Fibroblast of skin of abdomen (primary cell): ENCODE results near the gene RPP14.

Experiments used
- DNase-seq: peaks from one replicate; pipeline ENCODE4 v3.0.0-alpha.2; 2013

RPP14 gene

GRCh38 chr3:58358092-58358491 lies 52.0 kb downstream of the RPP14 start:
- no peak for DNase-seq

DNA sequence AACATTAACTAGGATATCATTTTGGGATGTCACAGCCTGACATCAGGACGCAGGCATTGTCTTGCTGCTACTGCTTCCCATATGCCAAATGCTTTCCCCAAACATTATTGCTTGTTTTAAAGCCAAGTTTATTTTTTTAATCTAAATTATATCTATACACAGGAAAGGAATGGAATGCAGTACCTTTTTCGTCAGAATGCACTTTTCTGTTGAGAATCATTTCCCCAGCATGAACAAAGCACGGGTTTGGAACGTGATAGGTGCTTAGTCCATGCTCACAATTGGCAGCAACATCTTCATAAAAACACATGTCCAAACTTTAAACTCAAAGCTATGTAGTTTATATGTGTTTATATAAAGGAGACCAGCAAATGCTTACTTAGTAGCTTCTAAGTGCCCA lies 52.8 kb downstream of the RPP14 start:
- DNase-seq = no peak

GRCh38 chr3:58359621-58360020 lies 53.6 kb downstream of the RPP14 start:
- no peak for DNase-seq

DNA sequence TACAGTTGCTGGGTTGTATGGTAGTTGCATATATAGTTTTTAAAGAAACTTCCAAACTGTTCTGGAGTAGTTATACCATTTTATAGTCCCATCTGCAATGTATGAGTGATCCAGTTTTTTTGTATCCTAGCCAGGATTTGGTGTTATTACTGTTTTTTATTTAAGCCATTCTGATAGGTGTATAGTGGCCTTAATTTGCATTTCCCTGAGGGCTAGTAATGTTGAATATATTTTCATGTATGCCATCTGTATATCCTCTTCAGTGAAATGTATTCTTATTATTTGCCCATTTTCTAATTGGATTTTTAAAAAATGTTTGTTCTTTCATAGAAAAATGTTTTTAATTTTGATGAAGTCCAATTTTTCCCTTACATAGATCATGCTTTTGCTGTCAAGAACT lies 55.8 kb downstream of the RPP14 start:
- DNase-seq = no peak

- DNase-seq = peak; percentile 25
These were observed 60.7 kb downstream of the RPP14 start for GRCh38 chr3:58366699-58367098.

DNA sequence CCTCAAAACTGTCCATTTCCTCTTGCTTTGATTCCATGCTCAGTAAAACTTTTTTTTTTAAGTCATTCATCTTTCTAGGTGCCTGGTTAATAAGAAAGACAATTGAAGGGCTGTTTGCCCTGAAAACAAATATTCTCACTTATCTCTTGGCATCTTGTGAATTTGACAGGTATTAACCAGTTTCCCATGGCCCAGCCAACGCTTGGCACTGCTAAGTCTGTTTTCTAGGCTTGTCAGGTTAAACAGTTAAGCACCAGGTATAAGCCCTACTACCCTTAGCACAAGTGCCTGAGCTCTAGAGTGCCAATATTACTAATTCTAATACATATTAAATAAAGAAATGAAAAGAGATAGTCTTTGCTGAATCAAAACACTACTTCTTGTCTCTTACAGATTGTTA lies 63.0 kb downstream of the RPP14 start:
- no peak for DNase-seq
